ENCODE results near the gene ZNF560.

The ZNF560 gene

DNA sequence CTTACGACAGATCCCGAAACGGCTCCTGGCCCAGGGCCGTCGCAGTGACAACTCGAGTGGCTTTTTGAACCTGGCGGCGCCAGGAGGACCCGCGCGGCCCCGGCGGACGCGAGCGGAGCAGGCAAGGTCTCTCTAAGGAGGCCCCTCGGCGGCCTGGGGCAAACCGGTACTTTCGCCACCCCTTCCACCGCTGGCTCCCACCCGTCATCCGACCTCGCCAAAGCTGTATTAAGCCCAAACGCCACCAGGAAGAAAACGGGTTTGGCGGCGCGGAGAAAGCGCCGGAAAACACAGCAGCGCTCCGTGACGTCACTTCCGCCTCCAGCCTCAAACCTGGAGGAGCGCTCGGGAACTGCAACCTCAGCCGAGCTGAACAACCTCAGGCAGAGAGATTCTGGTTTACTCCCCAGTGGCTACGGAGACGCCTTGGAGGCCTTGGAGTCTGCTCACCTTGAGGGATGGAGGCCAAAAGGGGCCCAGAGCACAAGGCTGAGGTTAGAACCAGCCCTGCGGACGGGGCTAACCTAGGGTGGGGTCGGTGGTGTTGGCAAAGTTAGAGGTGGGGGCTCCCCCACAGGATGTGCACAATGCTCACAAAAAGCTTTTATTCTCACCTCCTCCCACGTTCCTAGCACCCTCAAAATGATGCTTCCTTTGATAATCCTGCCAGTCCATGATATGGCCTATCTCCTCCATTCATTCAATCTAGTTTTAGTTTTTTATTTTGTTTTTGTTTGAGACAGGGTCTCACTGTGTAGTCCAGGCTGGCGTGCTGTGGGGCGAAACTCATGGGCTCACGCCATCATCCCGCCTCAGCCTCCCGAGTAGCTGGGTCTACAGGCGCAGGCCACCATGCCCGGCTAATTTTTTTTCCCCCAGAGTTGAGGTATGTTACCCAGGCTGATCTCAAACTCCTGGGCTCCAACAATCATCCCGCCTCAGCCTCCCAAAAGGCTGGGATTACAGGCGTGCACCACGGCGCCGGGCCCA lies 62.8 kb downstream of the ZNF560 start, which contains the start of gene ZNF266:
Gene ZNF266 (minus strand): TSS at position 295 of the 990 bp plus-strand sequence. CDS start 15,484 bp downstream, outside the sequence.
- DNase-seq (ENCODE audit: low spot score): peak; percentile 91

- peak; percentile 4 for DNase-seq (ENCODE audit: low spot score)
Measured at GRCh38 chr19:9431475-9431874, 66.9 kb downstream of the ZNF560 start.

DNA sequence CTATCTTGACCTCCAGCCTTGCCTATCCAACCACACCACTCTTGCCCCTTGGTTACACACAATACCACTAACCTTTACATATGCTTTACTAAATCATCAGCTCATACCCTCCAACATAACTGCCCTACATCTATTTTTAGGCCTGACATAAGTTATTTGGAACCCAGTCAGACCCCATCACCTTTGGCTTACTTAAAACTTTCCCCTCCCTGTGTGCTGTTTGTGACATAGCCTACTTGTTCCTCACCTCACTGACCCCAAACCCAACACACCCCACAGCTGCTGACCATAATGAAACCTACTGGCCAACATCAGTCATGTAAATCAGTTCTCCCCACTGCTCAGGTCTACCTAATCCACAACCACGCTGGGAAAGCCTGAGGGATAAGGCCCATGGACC lies 68.0 kb downstream of the ZNF560 start:
- no peak for DNase-seq (ENCODE audit: low spot score)

DNA sequence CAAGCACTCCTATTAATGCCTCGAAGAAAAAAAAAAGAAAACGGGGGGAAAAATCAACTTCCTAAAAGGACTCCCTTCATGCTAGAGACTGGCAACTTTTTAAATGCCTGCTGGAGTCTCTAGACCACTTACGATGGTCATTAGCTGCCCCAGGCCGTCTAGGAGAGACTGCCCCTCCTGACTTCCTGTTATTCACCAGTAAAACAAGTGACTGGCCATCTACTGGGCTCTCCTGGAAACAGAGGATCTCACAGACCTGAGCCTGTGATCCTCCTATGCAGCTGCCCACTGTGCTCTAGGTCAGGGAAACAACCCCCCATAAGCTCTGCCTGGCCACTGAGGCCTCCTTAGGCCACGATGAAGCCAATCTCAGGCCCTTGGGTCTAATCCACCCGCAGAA lies 70.5 kb downstream of the ZNF560 start:
- no peak for DNase-seq (ENCODE audit: low spot score)
